ENCODE data around the gene WNT8B.

Gene WNT8B

GRCh38 chr10:100462709-100463108, at the start of gene WNT8B:
WNT8B (plus strand) TSS chr10:100463009; CDS start chr10:100463169, 160 bp downstream.
- DNase-seq (ENCODE audit: low spot score): no peak

GRCh38 chr10:100413173-100413572, 49.6 kb upstream of the WNT8B start:
- DNase-seq (ENCODE audit: low spot score): no peak

- DNase-seq (ENCODE audit: low spot score): no peak
Measured at GRCh38 chr10:100419911-100420449, 42.8 kb upstream of the WNT8B start.

- DNase-seq (ENCODE audit: low spot score): no peak
Measured at GRCh38 chr10:100427374-100427773, 35.4 kb upstream of the WNT8B start.

GRCh38 chr10:100433253-100434240, 29.3 kb upstream of the WNT8B start:
- peak; percentile 51 for DNase-seq (ENCODE audit: low spot score)

GRCh38 chr10:100436255-100436654, 26.6 kb upstream of the WNT8B start:
- DNase-seq (ENCODE audit: low spot score): no peak

- no peak for DNase-seq (ENCODE audit: low spot score)
Measured at GRCh38 chr10:100438674-100439315, 24.0 kb upstream of the WNT8B start.

GRCh38 chr10:100442548-100442947, 20.3 kb upstream of the WNT8B start:
- no peak for DNase-seq (ENCODE audit: low spot score)

- DNase-seq (ENCODE audit: low spot score): peak; percentile 8
Measured at GRCh38 chr10:100446130-100446761, 16.6 kb upstream of the WNT8B start.

- DNase-seq (ENCODE audit: low spot score): no peak
Measured at GRCh38 chr10:100447663-100448062, 15.1 kb upstream of the WNT8B start.

- DNase-seq (ENCODE audit: low spot score): no peak
Measured at GRCh38 chr10:100448951-100449350, 13.9 kb upstream of the WNT8B start.

- DNase-seq (ENCODE audit: low spot score): no peak
Measured at GRCh38 chr10:100468322-100468721, 5.5 kb downstream of the WNT8B start.

GRCh38 chr10:100468978-100469377, 6.2 kb downstream of the WNT8B start:
- no peak for DNase-seq (ENCODE audit: low spot score)

GRCh38 chr10:100469756-100470155, 6.9 kb downstream of the WNT8B start:
- DNase-seq (ENCODE audit: low spot score): no peak

- DNase-seq (ENCODE audit: low spot score): no peak
Measured at GRCh38 chr10:100470367-100470766, 7.6 kb downstream of the WNT8B start.

- no peak for DNase-seq (ENCODE audit: low spot score)
Measured at GRCh38 chr10:100477970-100478369, 15.2 kb downstream of the WNT8B start.

GRCh38 chr10:100479037-100479436, 16.2 kb downstream of the WNT8B start:
- no peak for DNase-seq (ENCODE audit: low spot score)

GRCh38 chr10:100480002-100480401, 17.2 kb downstream of the WNT8B start:
- no peak for DNase-seq (ENCODE audit: low spot score)

- DNase-seq (ENCODE audit: low spot score): peak; percentile 72
Measured at GRCh38 chr10:100481462-100482081, 18.8 kb downstream of the WNT8B start.

GRCh38 chr10:100482181-100482833, 19.5 kb downstream of the WNT8B start:
- DNase-seq (ENCODE audit: low spot score): peak; percentile 80

- no peak for DNase-seq (ENCODE audit: low spot score)
Measured at GRCh38 chr10:100482834-100483185, 20.0 kb downstream of the WNT8B start.

Measured in HuH-7 (cell line).